NCI-H1417 treated with DMSO at 0.1 percent for 48 hours (cell line): ENCODE results near the gene TMEM52B.

ENCODE experiments used
- DNase-seq: peaks from one replicate; lab custom pipeline; 2025; lab: John Stamatoyannopoulos, UW

TMEM52B gene

GRCh38 chr12:10178821-10179220, at the start of gene TMEM52B:
Gene TMEM52B (plus strand): TSS chr12:10179032. CDS start chr12:10179575, 543 bp downstream.
- no peak for DNase-seq

GRCh38 chr12:10130042-10130441, 48.8 kb upstream of the TMEM52B start, which contains the start of gene CLEC7A:
Gene CLEC7A (minus strand): TSS chr12:10130199. CDS start chr12:10130082, 117 bp downstream.
- DNase-seq, result no peak

GRCh38 chr12:10131111-10131690, 47.6 kb upstream of the TMEM52B start:
- DNase-seq, result no peak

GRCh38 chr12:10132850-10133370, 45.9 kb upstream of the TMEM52B start:
- no peak for DNase-seq

GRCh38 chr12:10135126-10135525, 43.7 kb upstream of the TMEM52B start:
- DNase-seq, result no peak

GRCh38 chr12:10136637-10137205, 42.1 kb upstream of the TMEM52B start:
- DNase-seq, result no peak

- peak; percentile 20 for DNase-seq
Measured at GRCh38 chr12:10140001-10140400, 38.8 kb upstream of the TMEM52B start.

GRCh38 chr12:10142976-10143589, 35.7 kb upstream of the TMEM52B start:
- DNase-seq, result no peak

- no peak for DNase-seq
Measured at GRCh38 chr12:10147714-10148403, 31.0 kb upstream of the TMEM52B start.

GRCh38 chr12:10151621-10152020, 27.2 kb upstream of the TMEM52B start:
- DNase-seq, result no peak

GRCh38 chr12:10153271-10154144, 25.3 kb upstream of the TMEM52B start:
- peak; percentile 48 for DNase-seq

- DNase-seq, result no peak
Measured at GRCh38 chr12:10154145-10154496, 24.7 kb upstream of the TMEM52B start.

GRCh38 chr12:10155966-10156365, 22.9 kb upstream of the TMEM52B start:
- no peak for DNase-seq

GRCh38 chr12:10158406-10158805, 20.4 kb upstream of the TMEM52B start:
- DNase-seq, result no peak

GRCh38 chr12:10159280-10159679, 19.6 kb upstream of the TMEM52B start:
- no peak for DNase-seq

GRCh38 chr12:10160617-10161385, 18.0 kb upstream of the TMEM52B start:
- DNase-seq, result no peak

- DNase-seq, result no peak
Measured at GRCh38 chr12:10163084-10163483, 15.7 kb upstream of the TMEM52B start.

GRCh38 chr12:10165421-10165820, 13.4 kb upstream of the TMEM52B start:
- no peak for DNase-seq

GRCh38 chr12:10167599-10167998, 11.2 kb upstream of the TMEM52B start:
- DNase-seq, result no peak

GRCh38 chr12:10169104-10169503, 9.7 kb upstream of the TMEM52B start:
- no peak for DNase-seq

GRCh38 chr12:10170216-10170615, 8.6 kb upstream of the TMEM52B start:
- no peak for DNase-seq
